Measurements from ENCODE around the gene COPZ1. TPM values are rescaled to one million over a fixed set of nuclear protein-coding genes. Genes with fewer than 3 reads are reported as not detected.

COPZ1 gene
- total and polyA plus RNA-seq, 9 of the 15 experiments (the other 6 are each of a cell fraction or from before 2014, with no cell fraction given), result 137 to 487 (median 233) TPM

DNA sequence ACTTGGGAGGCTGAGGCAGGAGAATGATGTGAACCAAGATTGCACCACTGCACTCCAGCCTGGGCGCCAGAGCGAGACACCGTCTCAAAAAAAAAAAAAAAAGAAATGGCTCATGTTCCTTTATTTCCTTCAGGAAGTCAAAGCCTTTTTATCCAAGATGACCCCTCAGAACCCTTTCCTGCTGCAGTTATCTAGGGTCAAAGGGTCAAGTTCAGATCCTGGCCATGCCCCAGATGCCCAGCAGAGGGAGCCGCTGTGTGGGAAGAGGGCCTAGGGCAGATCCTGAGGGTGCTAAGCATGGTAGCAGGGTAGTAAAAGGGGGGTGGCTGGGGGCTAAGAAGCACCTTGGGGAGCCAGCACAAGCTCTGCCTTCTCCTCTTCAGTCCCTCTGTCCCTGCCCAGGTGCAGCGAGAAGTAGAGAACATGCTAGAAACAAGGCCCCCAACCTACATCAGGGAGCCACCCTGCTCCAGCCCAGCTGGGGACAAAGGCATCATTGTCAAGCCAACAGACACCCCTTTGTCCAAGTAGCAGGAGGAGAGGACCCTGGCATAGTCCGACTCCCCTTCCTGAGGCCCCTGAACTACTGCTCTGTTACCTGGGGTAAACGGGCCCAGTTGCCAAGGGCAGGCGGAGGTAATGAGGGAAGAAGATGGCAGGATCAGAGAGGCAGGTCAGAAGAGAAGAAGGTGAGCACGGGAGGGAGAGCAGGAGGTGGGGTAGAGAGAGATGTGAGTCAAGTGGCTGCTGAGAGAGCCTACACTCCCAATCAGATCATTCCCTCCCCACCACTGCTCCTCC, 30.6 kb upstream of the COPZ1 start (continued):
- TF ChIP-seq, protein P1, sequence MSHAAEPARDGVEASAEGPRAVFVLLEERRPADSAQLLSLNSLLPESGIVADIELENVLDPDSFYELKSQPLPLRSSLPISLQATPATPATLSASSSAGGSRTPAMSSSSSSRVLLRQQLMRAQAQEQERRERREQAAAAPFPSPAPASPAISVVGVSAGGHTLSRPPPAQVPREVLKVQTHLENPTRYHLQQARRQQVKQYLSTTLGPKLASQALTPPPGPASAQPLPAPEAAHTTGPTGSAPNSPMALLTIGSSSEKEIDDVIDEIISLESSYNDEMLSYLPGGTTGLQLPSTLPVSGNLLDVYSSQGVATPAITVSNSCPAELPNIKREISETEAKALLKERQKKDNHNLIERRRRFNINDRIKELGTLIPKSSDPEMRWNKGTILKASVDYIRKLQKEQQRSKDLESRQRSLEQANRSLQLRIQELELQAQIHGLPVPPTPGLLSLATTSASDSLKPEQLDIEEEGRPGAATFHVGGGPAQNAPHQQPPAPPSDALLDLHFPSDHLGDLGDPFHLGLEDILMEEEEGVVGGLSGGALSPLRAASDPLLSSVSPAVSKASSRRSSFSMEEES (CRISPR knock-in tag; IDR thresholded peaks at IDR 0.05), result 0 out of 2 replicates have a peak, but pooled peaks have one; percentile 23
- TF ChIP-seq ZNF408 (CRISPR knock-in tag; IDR thresholded peaks at IDR 0.05; ENCODE audit: low read depth), result no peak
- no peak for TF ChIP-seq TCF7 (IDR thresholded peaks at IDR 0.05; ENCODE audit: borderline replicate concordance)
- TF ChIP-seq CBX1 (IDR thresholded peaks at IDR 0.05; ENCODE audit: low read depth), result no peak
- TF ChIP-seq NFIC (IDR thresholded peaks at IDR 0.05), result peak; percentile 50; the same call in 1 of the 2 replicates
- peak; percentile 53; the same call in 1 of the 2 replicates for TF ChIP-seq MTA1 (IDR thresholded peaks at IDR 0.05; ENCODE audit: borderline replicate concordance)
- TF ChIP-seq, protein P2, sequence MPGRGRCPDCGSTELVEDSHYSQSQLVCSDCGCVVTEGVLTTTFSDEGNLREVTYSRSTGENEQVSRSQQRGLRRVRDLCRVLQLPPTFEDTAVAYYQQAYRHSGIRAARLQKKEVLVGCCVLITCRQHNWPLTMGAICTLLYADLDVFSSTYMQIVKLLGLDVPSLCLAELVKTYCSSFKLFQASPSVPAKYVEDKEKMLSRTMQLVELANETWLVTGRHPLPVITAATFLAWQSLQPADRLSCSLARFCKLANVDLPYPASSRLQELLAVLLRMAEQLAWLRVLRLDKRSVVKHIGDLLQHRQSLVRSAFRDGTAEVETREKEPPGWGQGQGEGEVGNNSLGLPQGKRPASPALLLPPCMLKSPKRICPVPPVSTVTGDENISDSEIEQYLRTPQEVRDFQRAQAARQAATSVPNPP (IDR thresholded peaks at IDR 0.05; ENCODE audit: borderline replicate concordance, insufficient read depth, insufficient read length), result no peak
- TF ChIP-seq ZNF561 (CRISPR knock-in tag; conservative IDR thresholded peaks at IDR 0.05), result no peak; the same call in 1 of the 2 replicates
- no peak for TF ChIP-seq NFATC3 (IDR thresholded peaks at IDR 0.05)
- TF ChIP-seq ESRRB (CRISPR knock-in tag; IDR thresholded peaks at IDR 0.05; ENCODE audit: borderline replicate concordance), result no peak
- TF ChIP-seq NR3C1 (CRISPR knock-in tag; IDR thresholded peaks at IDR 0.05), result no peak
- no peak for TF ChIP-seq PREB (CRISPR knock-in tag; IDR thresholded peaks at IDR 0.05)
- TF ChIP-seq CBX8 (IDR thresholded peaks at IDR 0.05; ENCODE audit: borderline replicate concordance, extremely low read depth, low read depth, low read length, poor library complexity, severe bottlenecking), result no peak
- TF ChIP-seq, protein P3, sequence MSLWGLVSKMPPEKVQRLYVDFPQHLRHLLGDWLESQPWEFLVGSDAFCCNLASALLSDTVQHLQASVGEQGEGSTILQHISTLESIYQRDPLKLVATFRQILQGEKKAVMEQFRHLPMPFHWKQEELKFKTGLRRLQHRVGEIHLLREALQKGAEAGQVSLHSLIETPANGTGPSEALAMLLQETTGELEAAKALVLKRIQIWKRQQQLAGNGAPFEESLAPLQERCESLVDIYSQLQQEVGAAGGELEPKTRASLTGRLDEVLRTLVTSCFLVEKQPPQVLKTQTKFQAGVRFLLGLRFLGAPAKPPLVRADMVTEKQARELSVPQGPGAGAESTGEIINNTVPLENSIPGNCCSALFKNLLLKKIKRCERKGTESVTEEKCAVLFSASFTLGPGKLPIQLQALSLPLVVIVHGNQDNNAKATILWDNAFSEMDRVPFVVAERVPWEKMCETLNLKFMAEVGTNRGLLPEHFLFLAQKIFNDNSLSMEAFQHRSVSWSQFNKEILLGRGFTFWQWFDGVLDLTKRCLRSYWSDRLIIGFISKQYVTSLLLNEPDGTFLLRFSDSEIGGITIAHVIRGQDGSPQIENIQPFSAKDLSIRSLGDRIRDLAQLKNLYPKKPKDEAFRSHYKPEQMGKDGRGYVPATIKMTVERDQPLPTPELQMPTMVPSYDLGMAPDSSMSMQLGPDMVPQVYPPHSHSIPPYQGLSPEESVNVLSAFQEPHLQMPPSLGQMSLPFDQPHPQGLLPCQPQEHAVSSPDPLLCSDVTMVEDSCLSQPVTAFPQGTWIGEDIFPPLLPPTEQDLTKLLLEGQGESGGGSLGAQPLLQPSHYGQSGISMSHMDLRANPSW (CRISPR knock-in tag; IDR thresholded peaks at IDR 0.05), result no peak
- TF ChIP-seq BRCA1 (IDR thresholded peaks at IDR 0.05), result no peak
- TF ChIP-seq BRCA1 (CRISPR knock-in tag; IDR thresholded peaks at IDR 0.05), result no peak
- TF ChIP-seq JUN (IDR thresholded peaks at IDR 0.05; ENCODE audit: borderline replicate concordance, low read depth, low read length), result peak; percentile 18; the same call in 1 of the 2 replicates
- no peak for TF ChIP-seq JUN (CRISPR knock-in tag; IDR thresholded peaks at IDR 0.05; ENCODE audit: borderline replicate concordance)
- peak; percentile 78; the same call in 1 of the 2 replicates for TF ChIP-seq MTF1 (CRISPR knock-in tag; IDR thresholded peaks at IDR 0.05; ENCODE audit: borderline replicate concordance)
- no peak for TF ChIP-seq GATAD2B (IDR thresholded peaks at IDR 0.05; ENCODE audit: borderline replicate concordance)
- peak; percentile 67 for TF ChIP-seq CBFA2T3 (IDR thresholded peaks at IDR 0.05)
- no peak for TF ChIP-seq EZH2 (IDR thresholded peaks at IDR 0.05; ENCODE audit: borderline replicate concordance, low read depth, low read length)
